BJ (cell line): ENCODE data around the gene QSOX2. TPM values are rescaled to one million over a fixed set of nuclear protein-coding genes. Genes with fewer than 3 reads are reported as not detected.

Source experiments
- CTCF ChIA-PET: fragments of 350-600 bp; formaldehyde crosslinking; extraction: SDS; loops from one replicate; lab custom pipeline; 2021; ENCODE audit warnings: antibody characterized with exemption, inconsistent platforms; lab: Yijun Ruan, JAX
- POLR2A ChIA-PET: fragments of 300-600 bp; sonication (Branson Sonifier 250); formaldehyde crosslinking; extraction: SDS; loops from one replicate; lab custom pipeline; 2021; ENCODE audit warnings: antibody characterized with exemption; lab: Charles Lee
- DNase-seq: peaks from one replicate; pipeline ENCODE4 v3.0.0-alpha.2; 2011; ENCODE audit warnings: low read depth
- H3K27me3 ChIP-seq: 2 replicates; pipeline ENCODE4 v1.6.0; 2011; ENCODE audit warnings: low read length; ENCODE audit not compliant: control insufficient read depth, insufficient read depth
- H3K36me3 ChIP-seq: 2 replicates; pipeline ENCODE4 v1.5.1; 2011; ENCODE audit warnings: low read length; ENCODE audit not compliant: control insufficient read depth, insufficient read depth
- H3K4me3 ChIP-seq: 2 replicates; pipeline ENCODE4 v1.5.1; 2011; ENCODE audit warnings: low read depth, mild to moderate bottlenecking, control low read depth, low read length
- polyA plus RNA-seq: library from polyadenylated mRNA; depleted of rRNA; stranded (reverse); fragments of >200 nt; gene quantifications from 2 replicates; pipeline ENCODE4 v1.2.3, GENCODE V29; 2011
- TF ChIP-seq, protein P1 (sequence below): IDR thresholded peaks from 2 replicates; pipeline ENCODE4 v1.5.1; 2011; ENCODE audit warnings: low read depth, mild to moderate bottlenecking, control low read depth, inconsistent platforms, low read length, moderate library complexity; ENCODE audit not compliant: insufficient read depth

QSOX2 gene
- polyA plus RNA-seq, 1 experiment, result 7.0 TPM

- Histone ChIP-seq H3K27me3 (no peaks in the 10 kb centered on the region), H3K4me3 (no peak overlapping the region), H3K36me3 (peaks cover 8% of the 10 kb centered on the region)
- DNase-seq, result no peak
- TF ChIP-seq, protein P1, sequence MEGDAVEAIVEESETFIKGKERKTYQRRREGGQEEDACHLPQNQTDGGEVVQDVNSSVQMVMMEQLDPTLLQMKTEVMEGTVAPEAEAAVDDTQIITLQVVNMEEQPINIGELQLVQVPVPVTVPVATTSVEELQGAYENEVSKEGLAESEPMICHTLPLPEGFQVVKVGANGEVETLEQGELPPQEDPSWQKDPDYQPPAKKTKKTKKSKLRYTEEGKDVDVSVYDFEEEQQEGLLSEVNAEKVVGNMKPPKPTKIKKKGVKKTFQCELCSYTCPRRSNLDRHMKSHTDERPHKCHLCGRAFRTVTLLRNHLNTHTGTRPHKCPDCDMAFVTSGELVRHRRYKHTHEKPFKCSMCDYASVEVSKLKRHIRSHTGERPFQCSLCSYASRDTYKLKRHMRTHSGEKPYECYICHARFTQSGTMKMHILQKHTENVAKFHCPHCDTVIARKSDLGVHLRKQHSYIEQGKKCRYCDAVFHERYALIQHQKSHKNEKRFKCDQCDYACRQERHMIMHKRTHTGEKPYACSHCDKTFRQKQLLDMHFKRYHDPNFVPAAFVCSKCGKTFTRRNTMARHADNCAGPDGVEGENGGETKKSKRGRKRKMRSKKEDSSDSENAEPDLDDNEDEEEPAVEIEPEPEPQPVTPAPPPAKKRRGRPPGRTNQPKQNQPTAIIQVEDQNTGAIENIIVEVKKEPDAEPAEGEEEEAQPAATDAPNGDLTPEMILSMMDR, result no peak
- CTCF ChIA-PET, result interaction anchor here (0.8 to 2.9 kb wide), 8 partner anchors 8 to 82 kb away, joined by 3 to 11 read pairs (median 5); no protein-coding TSS in a partner anchor
- POLR2A ChIA-PET, result no interaction called here
These were observed 20.3 kb downstream of the QSOX2 start for GRCh38 chr9:136225366-136225747.

DNA sequence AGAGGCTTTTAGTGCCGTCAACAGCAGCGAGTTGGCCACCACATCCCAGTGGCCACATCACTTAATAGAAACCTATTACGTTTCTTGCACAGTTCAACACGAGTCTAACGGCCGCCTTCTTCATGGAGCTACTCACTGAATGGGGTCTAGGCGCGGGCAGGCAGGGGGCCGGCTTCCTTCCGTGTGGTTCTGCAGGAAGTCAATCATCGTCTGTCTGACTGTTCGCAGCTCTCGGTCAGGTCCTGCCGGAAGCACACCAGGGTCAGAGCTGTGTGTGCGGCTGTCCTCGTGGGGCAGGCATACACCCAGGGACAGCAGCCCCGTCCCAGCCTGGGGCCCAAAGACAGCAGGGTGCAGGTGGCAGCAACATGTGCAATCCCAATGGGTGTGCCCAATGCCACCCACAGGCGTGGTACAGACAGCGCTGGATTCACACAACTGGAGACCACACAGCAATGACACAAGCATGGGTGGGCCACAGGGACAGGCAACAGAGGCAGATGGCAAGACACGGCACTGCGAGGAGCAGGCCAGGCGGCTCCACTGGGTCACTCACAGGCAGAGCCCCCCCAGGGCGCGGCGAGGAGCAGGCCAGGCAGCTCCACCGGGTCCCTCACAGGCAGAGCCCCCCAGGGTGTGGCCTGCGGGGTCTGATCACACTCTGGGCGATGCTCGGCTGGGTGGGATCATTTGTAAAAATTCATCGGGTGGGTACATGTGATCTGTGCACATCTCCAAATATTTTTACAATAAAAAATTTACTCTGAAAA lies 21.6 kb downstream of the QSOX2 start:
- ChIA-PET CTCF (interaction anchor here (1.1 to 1.4 kb wide), 4 partner anchors 8 to 80 kb away, joined by 3 to 5 read pairs (median 4); no protein-coding TSS in a partner anchor), POLR2A (no interaction called here)
- Histone ChIP-seq H3K36me3 (peaks cover 8% of the 10 kb centered on the region), H3K4me3 (no peak overlapping the region), H3K27me3 (no peaks in the 10 kb centered on the region)
- no peak for DNase-seq
- TF ChIP-seq, protein P1, result no peak

DNA sequence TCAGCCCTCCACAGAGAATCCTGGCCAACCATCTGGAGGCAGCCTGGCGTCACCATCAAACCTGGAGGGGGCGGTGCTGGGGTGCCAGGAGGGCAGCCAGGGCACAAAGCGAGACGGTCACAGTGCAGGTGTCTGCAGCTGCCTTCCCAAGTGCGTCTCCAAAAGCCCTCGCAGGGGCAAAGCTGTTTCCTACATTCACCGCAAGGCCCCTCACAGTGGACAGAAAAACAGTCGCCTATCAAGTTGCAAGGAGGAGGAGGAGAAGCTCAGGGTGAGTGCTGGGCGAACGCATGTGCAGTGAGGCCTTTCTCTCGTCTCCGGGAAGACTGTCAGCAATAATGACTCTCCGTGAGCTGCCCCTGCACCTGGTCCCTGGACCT lies 22.7 kb downstream of the QSOX2 start:
- H3K36me3 ChIP-seq, result peaks cover 13% of the 10 kb centered on the region
- CTCF ChIA-PET, result no interaction called here

GRCh38 chr9:136222166-136222905 lies 23.3 kb downstream of the QSOX2 start:
- ChIA-PET POLR2A (no interaction called here), CTCF (no interaction called here)
- no peak for DNase-seq

More for the DNA sequence above, 22.7 kb downstream of the QSOX2 start:
- no peak for DNase-seq
- Histone ChIP-seq H3K4me3 (no peak overlapping the region), H3K27me3 (no peaks in the 10 kb centered on the region)
- POLR2A ChIA-PET, result no interaction called here
- TF ChIP-seq, protein P1, result no peak

More at GRCh38 chr9:136222166-136222905, 23.3 kb downstream of the QSOX2 start:
- Histone ChIP-seq H3K4me3 (no peak overlapping the region), H3K27me3 (no peaks in the 10 kb centered on the region), H3K36me3 (peaks cover 13% of the 10 kb centered on the region)
- TF ChIP-seq, protein P1, result no peak
